ENCODE measurements around the gene ADAMTS20.
"Not testable (repeated sequence)": the region's sequence is repeated elsewhere in the genome, so short reads cannot be mapped to it uniquely, and the experiment has no call there.

Gene ADAMTS20, protein sequence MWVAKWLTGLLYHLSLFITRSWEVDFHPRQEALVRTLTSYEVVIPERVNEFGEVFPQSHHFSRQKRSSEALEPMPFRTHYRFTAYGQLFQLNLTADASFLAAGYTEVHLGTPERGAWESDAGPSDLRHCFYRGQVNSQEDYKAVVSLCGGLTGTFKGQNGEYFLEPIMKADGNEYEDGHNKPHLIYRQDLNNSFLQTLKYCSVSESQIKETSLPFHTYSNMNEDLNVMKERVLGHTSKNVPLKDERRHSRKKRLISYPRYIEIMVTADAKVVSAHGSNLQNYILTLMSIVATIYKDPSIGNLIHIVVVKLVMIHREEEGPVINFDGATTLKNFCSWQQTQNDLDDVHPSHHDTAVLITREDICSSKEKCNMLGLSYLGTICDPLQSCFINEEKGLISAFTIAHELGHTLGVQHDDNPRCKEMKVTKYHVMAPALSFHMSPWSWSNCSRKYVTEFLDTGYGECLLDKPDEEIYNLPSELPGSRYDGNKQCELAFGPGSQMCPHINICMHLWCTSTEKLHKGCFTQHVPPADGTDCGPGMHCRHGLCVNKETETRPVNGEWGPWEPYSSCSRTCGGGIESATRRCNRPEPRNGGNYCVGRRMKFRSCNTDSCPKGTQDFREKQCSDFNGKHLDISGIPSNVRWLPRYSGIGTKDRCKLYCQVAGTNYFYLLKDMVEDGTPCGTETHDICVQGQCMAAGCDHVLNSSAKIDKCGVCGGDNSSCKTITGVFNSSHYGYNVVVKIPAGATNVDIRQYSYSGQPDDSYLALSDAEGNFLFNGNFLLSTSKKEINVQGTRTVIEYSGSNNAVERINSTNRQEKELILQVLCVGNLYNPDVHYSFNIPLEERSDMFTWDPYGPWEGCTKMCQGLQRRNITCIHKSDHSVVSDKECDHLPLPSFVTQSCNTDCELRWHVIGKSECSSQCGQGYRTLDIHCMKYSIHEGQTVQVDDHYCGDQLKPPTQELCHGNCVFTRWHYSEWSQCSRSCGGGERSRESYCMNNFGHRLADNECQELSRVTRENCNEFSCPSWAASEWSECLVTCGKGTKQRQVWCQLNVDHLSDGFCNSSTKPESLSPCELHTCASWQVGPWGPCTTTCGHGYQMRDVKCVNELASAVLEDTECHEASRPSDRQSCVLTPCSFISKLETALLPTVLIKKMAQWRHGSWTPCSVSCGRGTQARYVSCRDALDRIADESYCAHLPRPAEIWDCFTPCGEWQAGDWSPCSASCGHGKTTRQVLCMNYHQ (N-terminal part only)

DNA sequence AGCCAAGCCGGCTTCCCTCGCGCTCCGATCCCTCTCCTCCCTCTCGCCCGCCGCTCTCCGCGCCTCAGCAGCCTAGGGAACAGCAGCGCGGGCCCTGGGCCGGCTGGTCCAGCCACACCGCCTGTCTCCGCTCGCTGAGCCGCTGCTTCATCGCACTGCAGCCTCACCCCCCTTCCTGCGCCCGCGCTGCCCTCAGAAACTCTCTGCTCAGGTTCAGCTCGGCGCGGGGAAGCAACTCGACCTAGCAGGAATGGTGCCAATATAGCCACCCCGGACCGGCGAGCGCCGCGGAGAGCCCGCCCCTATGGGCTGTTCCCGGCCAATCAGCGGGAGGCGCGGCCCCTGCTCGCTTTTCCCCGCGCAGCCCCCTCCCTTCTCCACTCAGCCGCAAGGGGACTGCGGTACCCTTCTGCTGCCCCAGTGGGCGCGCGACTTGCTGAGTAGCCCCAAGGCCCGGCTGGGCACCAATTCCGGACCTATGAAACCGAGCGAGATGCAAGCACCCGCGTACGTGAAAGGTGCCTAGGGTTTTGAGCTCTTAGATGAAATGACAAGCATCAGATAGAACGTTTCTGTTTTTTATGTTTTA, at the start of gene ADAMTS20:
Gene ADAMTS20 (minus strand): TSS at position 233 of the 589 bp plus-strand sequence. CDS start 282 bp downstream, outside the sequence.
- no peak for DNase-seq

DNA sequence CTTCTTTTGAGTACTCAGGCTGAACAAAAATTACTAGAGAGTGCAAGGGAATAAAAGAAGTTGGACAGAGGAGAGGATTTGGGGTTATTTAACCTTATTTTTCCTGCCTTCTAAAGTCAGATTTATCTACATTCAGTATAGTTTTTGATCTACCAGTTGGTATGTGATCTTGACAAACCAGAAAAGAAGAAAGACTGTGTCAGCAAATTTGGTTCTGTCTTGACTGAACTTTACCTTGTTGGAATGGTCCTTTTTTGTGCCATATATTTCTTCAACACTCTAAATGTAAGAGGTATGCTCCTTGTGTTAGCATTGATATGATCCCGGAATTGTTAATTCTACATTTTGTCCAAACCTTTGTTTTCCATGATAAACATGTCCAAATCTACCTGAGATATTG, 47.7 kb upstream of the ADAMTS20 start:
- DNase-seq: no peak

DNA sequence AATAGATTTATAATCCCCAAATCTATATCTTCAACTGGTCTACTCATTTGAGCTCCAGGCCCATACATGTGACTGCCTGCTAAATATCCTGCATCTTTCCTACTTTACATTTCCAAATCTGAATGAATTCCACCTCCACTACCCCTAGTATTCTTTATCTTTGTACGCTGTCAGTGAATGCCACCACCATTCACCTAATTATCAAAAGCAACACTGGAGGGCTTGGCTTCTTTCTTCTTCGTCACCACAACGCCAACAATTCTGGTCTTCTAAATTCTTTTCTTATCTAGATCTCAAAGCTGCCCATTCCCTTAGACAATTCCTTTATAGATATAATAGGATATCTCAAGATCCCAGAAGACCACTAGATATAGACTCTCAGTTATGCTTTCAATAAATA, 47.1 kb upstream of the ADAMTS20 start:
- no peak for DNase-seq

DNA sequence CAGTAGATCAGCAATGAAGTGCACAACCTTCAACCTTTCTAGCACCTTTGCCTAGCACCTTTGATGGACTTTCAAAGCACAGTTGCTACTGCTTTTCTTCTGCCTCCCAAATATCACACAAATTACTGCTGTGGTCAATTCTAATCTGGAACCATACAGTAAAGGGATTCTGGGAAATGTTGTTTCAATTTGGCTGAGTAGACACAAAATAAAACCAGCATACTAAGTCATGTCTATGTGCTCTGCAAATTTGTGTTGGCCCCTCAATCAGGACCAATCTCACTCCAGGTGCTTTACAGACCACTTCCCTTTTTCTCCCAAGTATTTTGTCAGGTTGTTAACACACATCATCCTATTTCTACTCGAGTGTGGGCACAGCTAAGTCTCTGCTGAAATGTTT, 38.3 kb upstream of the ADAMTS20 start:
- DNase-seq: no peak

DNA sequence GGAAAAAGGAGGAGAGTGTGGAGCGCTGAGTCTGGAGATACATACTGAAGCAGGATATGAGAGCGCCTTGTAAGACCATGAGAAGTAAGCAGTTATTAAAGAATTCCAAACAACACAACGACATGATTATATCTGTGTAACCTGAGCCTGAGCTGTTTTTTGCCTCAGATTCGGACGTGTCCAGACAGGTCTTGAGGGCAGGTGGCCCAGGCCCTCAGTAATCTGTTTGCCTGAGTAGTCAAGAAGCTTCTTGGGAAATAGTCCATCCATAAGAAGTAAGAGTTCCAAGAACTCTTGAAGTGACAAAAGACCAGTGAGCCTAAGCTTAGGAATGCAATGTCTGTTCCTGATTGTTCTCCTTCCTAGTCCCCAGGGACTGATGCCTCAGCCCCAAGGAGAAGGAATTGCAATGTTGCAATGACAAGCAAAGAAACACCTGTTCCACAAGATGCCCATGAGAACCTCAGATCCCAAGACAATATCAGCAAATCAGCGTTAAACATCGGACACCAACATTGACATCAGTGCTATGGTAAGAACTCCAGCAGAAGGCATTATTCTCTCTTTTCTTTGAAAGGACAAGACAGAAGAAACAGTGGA, 34.7 kb upstream of the ADAMTS20 start:
- DNase-seq: no peak

DNA sequence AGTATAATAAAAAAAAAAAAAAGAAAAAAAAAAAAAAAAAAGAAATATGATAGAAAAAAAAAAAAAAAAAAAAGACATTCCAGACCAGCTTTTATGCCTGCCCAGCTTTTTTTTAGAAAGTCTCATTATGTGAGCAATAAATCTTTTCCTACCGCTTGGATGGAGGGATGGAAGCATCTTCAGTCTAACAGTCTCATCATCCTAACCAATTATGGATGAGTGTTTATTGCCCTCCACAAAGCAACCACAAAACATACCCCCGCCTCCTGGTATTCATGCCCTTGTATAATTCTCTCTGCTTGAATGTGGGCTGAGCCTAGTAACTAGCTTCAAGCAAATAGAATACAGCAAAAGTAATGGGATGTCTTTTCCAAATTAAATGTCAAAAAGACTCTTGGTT, 33.7 kb upstream of the ADAMTS20 start:
- DNase-seq: no peak

DNA sequence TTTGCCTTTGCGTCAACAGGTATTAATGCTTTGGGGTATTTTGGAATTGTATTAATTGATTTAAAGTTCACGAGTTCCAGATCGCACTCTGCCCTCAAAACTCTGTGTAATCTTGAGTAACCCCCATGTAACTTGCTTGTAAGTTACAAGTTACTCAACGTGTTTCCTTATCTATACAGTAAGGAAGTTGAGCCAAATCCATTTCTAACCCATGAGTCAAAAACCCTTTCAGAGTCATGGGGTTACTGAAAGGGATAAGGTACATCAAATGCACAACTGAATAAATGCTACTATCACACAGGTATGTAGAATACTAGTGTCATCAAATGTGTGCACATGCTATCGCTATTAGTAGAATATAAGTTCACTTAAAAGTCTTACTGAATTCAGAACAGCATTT, 28.6 kb upstream of the ADAMTS20 start:
- DNase-seq: no peak

DNA sequence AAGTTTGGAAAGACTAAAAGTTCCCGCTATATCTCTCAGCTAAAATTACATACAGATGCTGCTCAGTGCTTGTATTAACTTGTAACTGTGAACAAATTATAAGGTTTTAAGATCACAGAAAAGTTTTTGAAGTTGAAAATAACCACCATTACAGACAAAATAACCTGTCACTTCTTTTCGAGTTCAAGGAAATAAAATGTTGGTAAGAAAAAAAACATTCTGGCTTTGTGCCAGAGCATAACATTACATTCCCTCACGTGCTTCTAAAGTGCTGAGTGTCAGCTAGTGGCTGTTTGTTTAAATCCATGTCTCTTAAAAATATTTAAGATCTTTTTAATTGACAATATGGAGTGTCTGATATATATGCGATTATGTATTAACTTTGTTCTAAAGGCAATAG, 27.2 kb upstream of the ADAMTS20 start:
- no peak for DNase-seq

DNA sequence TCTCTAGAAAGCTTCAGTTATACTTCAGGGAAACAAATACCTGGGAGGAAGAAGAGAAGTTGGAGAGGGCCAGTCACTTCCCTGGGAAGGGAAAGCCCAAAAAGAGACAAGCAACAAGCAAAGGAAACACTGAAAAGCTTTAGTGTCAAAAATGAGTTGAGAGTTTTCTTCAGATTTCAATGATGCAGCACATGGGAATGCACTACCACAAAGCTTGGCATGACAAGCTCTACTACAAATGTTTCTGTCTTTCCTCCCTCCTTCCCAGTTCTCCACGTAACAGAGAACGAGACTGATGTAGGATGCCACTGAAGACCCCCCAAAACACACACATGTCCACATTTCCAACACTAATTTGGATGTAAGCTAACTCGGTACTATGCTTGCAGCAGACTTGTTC, 26.8 kb upstream of the ADAMTS20 start:
- DNase-seq: no peak

DNA sequence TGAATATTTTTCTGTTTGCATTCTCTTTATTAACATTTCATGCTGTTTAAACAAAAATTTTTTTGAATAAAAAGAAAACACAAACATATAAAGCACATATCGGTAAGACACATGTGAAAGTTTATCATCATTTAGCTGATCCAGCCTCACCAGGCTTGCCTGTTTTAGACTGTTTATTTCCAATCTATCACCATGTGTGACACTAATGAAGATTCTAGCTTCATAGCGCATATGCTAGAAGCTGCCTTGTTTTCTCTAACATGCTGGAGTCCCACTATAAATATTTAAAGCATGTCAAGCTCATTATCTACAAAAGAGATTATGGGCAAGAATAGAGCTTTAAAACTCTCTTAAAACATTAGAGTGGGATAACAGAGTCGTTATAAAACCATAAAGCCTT, 25.4 kb upstream of the ADAMTS20 start:
- DNase-seq: no peak

DNA sequence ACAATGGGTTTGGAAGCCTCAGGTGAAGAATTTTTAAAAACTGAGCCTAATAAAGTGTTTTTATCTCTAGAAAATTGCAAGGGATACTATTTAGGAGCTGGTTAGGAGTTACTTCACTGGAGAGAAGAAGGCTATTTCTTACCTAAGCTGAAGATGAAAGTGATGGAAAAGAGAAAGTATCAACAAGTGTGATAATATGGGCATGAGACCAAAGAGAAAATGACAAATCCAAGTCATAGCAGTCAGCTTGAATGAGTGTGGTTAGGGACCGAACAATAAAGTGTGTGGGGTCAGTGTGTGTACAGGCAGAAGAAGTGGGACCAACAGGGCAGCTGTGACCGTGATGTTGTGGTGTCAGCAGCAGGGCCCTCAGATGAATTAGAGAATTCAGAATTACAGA, 24.2 kb upstream of the ADAMTS20 start:
- DNase-seq: no peak

DNA sequence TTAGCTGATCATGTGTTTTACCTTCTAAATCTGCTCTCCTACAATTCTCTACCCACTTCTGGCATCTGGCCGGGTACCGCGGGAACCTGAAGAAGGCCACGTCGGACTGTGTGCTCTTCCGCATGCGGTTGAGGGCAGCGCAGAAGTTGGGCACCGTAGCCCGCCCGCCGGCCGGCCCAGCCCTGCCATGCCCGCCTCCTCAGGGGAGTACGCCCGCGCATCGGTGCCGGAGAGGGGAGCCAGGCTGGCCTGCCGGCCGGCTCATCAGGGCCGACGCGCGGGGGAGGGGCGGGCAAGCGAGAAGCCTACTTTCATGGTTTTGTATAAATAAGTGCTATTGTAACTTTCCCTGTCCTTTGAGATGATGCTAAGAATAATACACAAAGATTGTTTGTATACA, 19.9 kb upstream of the ADAMTS20 start:
- DNase-seq: no peak

DNA sequence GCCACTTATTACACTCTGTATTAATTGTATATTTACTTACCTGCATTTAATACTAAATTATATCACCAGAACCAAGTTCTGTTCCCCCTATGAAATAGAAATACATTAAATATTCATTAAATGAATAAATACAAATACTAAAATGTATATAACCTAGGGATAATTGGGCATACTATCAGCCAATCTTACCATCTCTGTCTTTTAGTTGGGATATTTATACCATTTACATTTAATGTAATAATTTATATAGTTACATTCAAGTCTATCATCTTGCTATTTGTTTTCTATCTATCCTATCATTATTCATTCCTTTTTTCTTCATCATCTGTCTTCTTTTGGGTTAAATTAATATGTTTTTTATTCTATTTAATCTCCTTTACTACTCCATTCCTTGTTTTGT, 4.1 kb upstream of the ADAMTS20 start:
- DNase-seq: no peak

DNA sequence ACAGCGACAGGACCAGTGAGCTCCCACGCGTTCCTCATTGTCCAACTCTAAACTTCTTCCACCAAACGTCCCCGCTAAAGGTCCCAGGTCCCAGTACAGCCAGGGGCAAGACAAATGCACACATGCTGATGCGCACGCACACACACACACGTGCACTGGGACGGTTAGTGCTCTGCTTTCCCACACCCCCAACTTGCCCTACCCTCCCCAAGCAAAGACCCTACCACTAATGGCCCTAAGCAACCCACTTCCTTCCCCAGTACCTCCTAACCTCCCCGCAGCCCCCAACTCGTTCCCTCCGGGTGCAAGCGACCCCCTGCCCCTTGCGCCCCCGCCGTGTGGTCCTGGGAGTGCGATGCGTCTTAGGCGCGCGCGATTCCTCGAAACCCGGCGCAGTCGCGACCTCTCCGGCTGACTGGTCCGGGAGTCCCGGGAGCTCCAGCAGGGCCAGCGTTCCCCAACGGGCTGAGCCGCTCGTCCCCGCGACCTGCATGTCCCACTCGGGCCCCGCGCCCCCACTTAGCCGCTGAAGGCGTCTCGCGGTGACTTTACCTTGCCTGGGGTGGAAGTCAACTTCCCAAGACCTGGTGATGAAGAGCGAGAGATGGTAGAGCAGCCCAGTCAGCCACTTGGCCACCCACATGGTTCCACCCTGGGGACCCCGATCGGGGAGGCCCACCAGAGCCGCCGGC, 578 bp downstream of the ADAMTS20 start:
- no peak for DNase-seq

DNA sequence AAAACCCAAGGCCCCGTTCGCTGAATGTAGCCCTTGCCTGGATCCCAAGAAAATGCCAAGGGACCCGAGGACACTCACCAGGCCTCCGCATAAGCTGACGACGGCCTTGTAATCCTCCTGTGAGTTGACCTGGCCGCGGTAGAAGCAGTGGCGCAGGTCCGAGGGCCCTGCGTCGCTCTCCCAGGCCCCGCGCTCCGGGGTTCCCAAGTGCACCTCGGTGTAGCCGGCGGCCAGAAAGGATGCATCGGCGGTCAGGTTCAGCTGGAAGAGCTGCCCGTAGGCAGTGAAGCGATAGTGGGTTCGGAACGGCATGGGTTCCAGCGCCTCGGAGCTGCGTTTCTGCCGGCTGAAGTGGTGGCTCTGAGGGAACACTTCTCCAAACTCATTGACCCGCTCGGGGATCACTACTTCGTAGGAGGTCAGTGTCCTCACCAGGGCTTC, 1.2 kb downstream of the ADAMTS20 start:
- DNase-seq: no peak

DNA sequence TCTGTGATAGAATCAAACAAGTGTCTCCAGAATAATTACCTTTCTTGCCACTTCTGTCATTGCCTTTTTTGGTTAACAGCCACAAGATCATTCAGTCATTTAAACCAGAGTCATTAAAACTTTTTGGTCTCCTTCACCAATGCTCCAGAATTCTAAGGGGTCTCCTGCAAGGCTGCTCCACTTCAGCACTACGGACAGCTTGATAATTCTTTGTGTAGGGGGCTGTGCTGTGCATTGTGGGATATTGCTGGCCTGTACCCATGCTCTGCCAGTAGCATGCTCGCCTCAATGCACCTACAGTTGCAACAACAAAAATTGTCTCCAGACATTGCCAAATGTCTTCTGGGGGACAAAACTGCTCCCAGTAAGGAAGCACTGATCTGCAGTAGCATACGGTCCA, 7.3 kb downstream of the ADAMTS20 start:
- DNase-seq: no peak

DNA sequence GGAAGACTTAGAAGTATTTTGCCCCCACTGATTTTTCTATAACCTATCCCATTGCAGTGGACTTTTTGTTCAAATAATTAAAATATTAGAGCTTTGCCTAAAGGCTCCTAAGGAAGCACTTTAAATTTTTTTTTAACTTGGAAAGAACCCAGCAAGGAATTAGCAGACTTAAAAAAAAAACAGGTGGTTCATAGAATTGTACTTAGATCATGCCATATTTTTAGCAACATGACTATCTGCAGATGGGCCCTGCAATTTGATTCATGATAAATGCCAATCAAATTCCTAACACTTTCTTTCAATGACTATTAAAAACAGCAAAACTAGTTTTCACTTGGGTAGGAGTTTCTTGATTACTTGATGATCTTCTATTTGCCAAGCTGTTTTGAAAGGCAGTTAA, 11.5 kb downstream of the ADAMTS20 start:
- DNase-seq: no peak

DNA sequence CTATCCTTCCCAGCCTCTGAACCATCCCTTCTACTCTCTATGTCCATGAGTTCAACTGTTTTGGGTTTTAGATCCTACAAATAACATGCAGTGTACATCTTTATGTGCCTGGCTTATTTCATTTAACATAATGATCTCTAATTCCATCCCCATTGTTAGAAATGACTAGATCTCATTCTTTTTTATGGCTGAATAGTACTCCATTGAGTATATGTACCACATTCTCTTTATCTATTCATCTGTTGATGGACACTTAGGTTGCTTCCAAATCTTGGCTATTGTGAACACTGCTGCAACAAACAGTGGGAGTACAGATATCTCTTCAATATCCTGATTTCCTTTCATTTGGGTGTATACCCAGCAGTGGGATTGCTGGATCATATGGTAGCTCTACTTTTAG, 14.3 kb downstream of the ADAMTS20 start:
- DNase-seq: not testable (repeated sequence)

DNA sequence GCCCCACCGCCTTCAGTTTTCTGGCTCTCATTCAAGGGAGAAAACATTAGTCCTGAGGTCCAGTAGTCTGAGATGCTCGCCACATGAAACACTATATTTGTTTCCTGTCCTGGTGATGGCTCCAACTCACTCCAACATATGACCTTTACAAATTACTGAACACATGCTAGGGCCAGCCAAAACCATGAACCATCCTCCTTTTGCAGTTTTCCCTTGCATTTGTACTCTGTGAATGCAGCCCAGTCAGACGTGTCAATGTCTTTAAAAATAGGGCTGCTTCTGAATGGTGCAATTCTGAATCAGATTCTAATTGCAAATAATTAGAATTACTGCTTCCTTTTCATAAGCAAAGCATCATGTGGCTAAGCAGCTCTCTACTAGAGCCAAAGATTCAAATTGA, 36.0 kb downstream of the ADAMTS20 start:
- no peak for DNase-seq

DNA sequence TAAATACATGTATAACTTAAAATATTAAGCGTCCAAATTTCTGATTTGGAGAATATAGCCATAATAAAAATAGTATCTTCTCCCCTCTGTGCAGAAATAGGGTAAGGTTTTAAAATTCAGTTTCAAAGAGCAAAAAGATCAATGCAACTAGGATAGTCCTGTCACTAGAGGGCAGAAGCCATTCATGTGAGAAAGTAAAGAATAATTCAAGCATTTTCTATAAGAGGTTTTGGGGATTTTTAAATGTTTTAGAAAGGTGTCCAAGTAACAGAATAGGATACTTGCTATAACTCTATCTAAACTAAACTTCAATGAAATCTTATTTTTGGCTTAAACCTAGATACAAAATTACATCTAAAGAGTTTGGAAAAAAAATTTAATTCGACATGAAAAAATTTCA, 50.3 kb downstream of the ADAMTS20 start:
- DNase-seq: no peak

DNA sequence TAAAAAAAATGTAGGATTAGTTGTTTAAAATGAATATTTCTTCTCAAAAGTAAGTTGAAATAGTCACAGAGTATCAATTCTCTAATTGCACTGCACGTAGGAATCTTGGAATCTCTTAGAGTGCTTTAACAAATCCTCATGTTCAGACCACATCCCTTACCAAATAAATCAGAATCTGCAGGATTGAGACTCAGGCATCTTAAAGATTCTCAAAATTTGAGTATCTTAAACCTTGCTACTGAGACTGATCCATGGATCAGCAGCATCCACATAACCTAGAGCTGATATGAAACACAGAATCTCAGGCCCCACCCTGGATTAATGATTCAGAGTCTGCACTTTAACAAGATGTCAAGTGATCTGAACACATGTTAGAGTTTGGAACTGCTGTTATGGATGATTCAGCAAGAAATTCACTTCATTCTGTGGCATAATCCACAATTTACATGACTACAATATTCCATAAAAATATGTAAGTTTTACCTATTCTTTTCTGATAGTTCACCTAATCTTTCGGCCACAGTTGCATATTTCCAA, 58.7 kb downstream of the ADAMTS20 start:
- DNase-seq: no peak
